Measurements from ENCODE around the gene BSX.

GRCh38 chr11:123000721-123001120 lies 19.1 kb upstream of the BSX start:
- TF ChIP-seq CTCF (IDR thresholded peaks at IDR 0.05; ENCODE audit: low read depth, low read length, poor library complexity, severe bottlenecking) (no peak), EZH2phosphoT487 (IDR thresholded peaks at IDR 0.05; ENCODE audit: borderline replicate concordance, low read length) (no peak)

Data from DOHH2 (cell line).